GM23338 (cell line): Measurements from ENCODE around the gene MIOS. TPM values are rescaled to one million over a fixed set of nuclear protein-coding genes. Genes with fewer than 3 reads are reported as not detected.

ENCODE experiments used
- ATAC-seq: fragments of 200-7000 bp; cut with Tn5 transposase; 3 replicates; pipeline ENCODE4 v1.9.1; 2020
- DNase-seq: peaks from one replicate; pipeline ENCODE4 v3.0.0-alpha.2; 2015; ENCODE audit warnings: low spot score
- H2AFZ ChIP-seq: fragments of 200-600 bp; sonication (generic); 2 replicates; pipeline ENCODE4 v1.8.0; 2016; ENCODE audit warnings: antibody characterized with exemption, mild to moderate bottlenecking, moderate library complexity
- H3F3A ChIP-seq: fragments of 200-600 bp; sonication (generic); replicated peaks from 2 replicates; pipeline ENCODE4 v1.8.0; 2017; ENCODE audit warnings: antibody characterized with exemption, mixed run types, low read depth
- H3K27ac ChIP-seq: fragments of 200-600 bp; sonication (generic); 2 replicates; pipeline ENCODE4 v1.6.1; 2016; ENCODE audit warnings: low read depth
- H3K27me3 ChIP-seq: fragments of 200-600 bp; sonication (generic); 2 replicates; pipeline ENCODE4 v1.8.0; 2016; ENCODE audit warnings: mild to moderate bottlenecking, mixed run types, moderate library complexity; ENCODE audit not compliant: insufficient read depth
- H3K36me3 ChIP-seq: fragments of 200-600 bp; sonication (generic); 2 replicates; pipeline ENCODE4 v1.8.0; 2016; ENCODE audit warnings: mild to moderate bottlenecking; ENCODE audit not compliant: insufficient read depth
- H3K4me1 ChIP-seq: fragments of 200-600 bp; sonication (generic); 2 replicates; pipeline ENCODE4 v1.8.0; 2016; ENCODE audit warnings: mild to moderate bottlenecking, moderate library complexity; ENCODE audit not compliant: insufficient read depth
- H3K4me2 ChIP-seq: fragments of 200-600 bp; sonication (generic); 2 replicates; pipeline ENCODE4 v1.7.1; 2017; ENCODE audit warnings: mixed run types
- H3K4me3 ChIP-seq: fragments of 200-600 bp; sonication (generic); 2 replicates; pipeline ENCODE4 v1.6.1; 2016; ENCODE audit warnings: mixed run types
- H3K79me2 ChIP-seq: fragments of 200-600 bp; sonication (generic); replicated peaks from 2 replicates; pipeline ENCODE4 v1.8.0; 2017; ENCODE audit warnings: mild to moderate bottlenecking; ENCODE audit not compliant: insufficient read depth
- H3K9me2 ChIP-seq: fragments of 200-600 bp; sonication (generic); 2 replicates; pipeline ENCODE4 v1.8.0; 2017; ENCODE audit not compliant: insufficient read depth
- H4K20me1 ChIP-seq: fragments of 200-600 bp; sonication (generic); replicated peaks from 2 replicates; pipeline ENCODE4 v1.8.0; 2017; ENCODE audit warnings: mild to moderate bottlenecking; ENCODE audit not compliant: insufficient read depth
- H3K27ac Mint-ChIP-seq: 2 replicates; pipeline ENCODE4 v1.8.0; 2020; ENCODE audit warnings: inconsistent platforms, mild to moderate bottlenecking, moderate library complexity, mixed read lengths
- H3K27me3 Mint-ChIP-seq: 3 replicates; pipeline ENCODE4 v1.8.0; 2022; ENCODE audit warnings: low read depth, mild to moderate bottlenecking, moderate library complexity, mixed read lengths, inconsistent platforms; ENCODE audit not compliant: insufficient read depth, poor library complexity
- H3K36me3 Mint-ChIP-seq: 3 replicates; pipeline ENCODE4 v1.8.0; 2021; ENCODE audit warnings: low read depth, mild to moderate bottlenecking, inconsistent platforms, moderate library complexity, mixed read lengths
- H3K4me1 Mint-ChIP-seq: 3 replicates; pipeline ENCODE4 v1.8.0; 2020; ENCODE audit warnings: mild to moderate bottlenecking, inconsistent platforms, mixed read lengths
- H3K4me3 Mint-ChIP-seq: 3 replicates; pipeline ENCODE4 v1.8.0; 2021; ENCODE audit warnings: moderate library complexity, mild to moderate bottlenecking, inconsistent platforms, mixed read lengths
- H3K9me3 Mint-ChIP-seq: 3 replicates; pipeline ENCODE4 v1.8.0; 2020; ENCODE audit warnings: moderate library complexity, mild to moderate bottlenecking, inconsistent platforms, mixed read lengths
- CREB1 ChIP-seq: fragments of 250-450 bp; sonication (Bioruptor Pico); IDR thresholded peaks from 2 replicates; pipeline ENCODE4 v1.5.0; 2020; ENCODE audit warnings: low read depth, mild to moderate bottlenecking, moderate library complexity
- CTCF ChIP-seq, 2 experiments: fragments of 200-600 bp in 1 of 2; sonication (generic) in 1 of 2; conservative IDR thresholded peaks; 2 replicates each; pipeline versions ENCODE4 v1.5.1 to v1.6.1; 2016 to 2017; ENCODE audit warnings: antibody characterized with exemption in 2 of 2, low read depth in 2 of 2, mild to moderate bottlenecking in 2 of 2, moderate library complexity in 1 of 2
- ETS1 ChIP-seq: IDR thresholded peaks from 2 replicates; pipeline ENCODE4 v1.6.1; 2016; ENCODE audit warnings: antibody characterized with exemption
- EZH2 ChIP-seq: fragments of 200-600 bp; sonication (generic); IDR thresholded peaks from one replicate; pipeline ENCODE4 v1.8.0; 2017; ENCODE audit warnings: antibody characterized with exemption, mild to moderate bottlenecking, low read depth; ENCODE audit not compliant: unreplicated experiment
- EZH2phosphoT487 ChIP-seq: fragments of 200-600 bp; sonication (generic); IDR thresholded peaks from one replicate; pipeline ENCODE4 v1.8.1; 2018; ENCODE audit warnings: antibody characterized with exemption; ENCODE audit not compliant: unreplicated experiment
- JUNB ChIP-seq: IDR thresholded peaks from one replicate; pipeline ENCODE4 v1.6.1; 2016; ENCODE audit warnings: antibody characterized with exemption; ENCODE audit not compliant: unreplicated experiment
- NANOG ChIP-seq: IDR thresholded peaks from 2 replicates; pipeline ENCODE4 v1.6.1; 2016; ENCODE audit warnings: antibody characterized with exemption, borderline replicate concordance
- POLR2AphosphoS5 ChIP-seq: IDR thresholded peaks from 2 replicates; pipeline ENCODE4 v1.6.1; 2016; ENCODE audit warnings: antibody characterized with exemption, low read depth
- STAT1 ChIP-seq: IDR thresholded peaks from one replicate; pipeline ENCODE4 v1.6.1; 2016; ENCODE audit warnings: antibody characterized with exemption; ENCODE audit not compliant: unreplicated experiment
- ZNF114 ChIP-seq: fragments of 250-450 bp; sonication (Bioruptor Pico); IDR thresholded peaks from 2 replicates; pipeline ENCODE4 v1.5.0; 2020; ENCODE audit warnings: mild to moderate bottlenecking, moderate library complexity
- ZNF331 ChIP-seq: fragments of 250-450 bp; sonication (Bioruptor Pico); IDR thresholded peaks from 2 replicates; pipeline ENCODE4 v1.5.0; 2020; ENCODE audit warnings: low read depth, mild to moderate bottlenecking, moderate library complexity
- ZNF462 ChIP-seq: fragments of 250-450 bp; sonication (Bioruptor Pico); IDR thresholded peaks from 2 replicates; pipeline ENCODE4 v1.5.0; 2020; ENCODE audit warnings: mild to moderate bottlenecking, moderate library complexity
- polyA plus RNA-seq: library from polyadenylated mRNA; unstranded; fragments of >200 nt; fragmentation: Nextera tagmentation; extraction: Ambion mirVana; gene quantifications from 2 replicates; pipeline ENCODE4 v1.2.1, GENCODE V29; 2016
- total RNA-seq: library from RNA; depleted of rRNA; stranded (reverse); fragments of >200 nt; shearing (Covaris generic); gene quantifications from 2 replicates; pipeline ENCODE4 v1.2.3, GENCODE V29; 2014
- TF ChIP-seq, protein P1 (sequence below): IDR thresholded peaks from one replicate; pipeline ENCODE4 v1.6.1; 2018; ENCODE audit warnings: antibody characterized with exemption; ENCODE audit not compliant: unreplicated experiment

MIOS gene
- total and polyA plus RNA-seq, 2 experiments from 2014 or later, result 13.1 to 85.7 TPM

- TF ChIP-seq POLR2AphosphoS5 (no peak), JUNB (no peak), EZH2phosphoT487 (no peak), EZH2 (no peak), ZNF462 (CRISPR knock-in tag) (no peak), ZNF331 (no peak), ETS1 (no peak), CTCF (conservative IDR thresholded peaks at IDR 0.05; ENCODE audit: low read depth in 2 of 2) (no peak), STAT1 (no peak), NANOG (no peak), ZNF114 (CRISPR knock-in tag) (no peak), CREB1 (no peak)
- TF ChIP-seq, protein P1, sequence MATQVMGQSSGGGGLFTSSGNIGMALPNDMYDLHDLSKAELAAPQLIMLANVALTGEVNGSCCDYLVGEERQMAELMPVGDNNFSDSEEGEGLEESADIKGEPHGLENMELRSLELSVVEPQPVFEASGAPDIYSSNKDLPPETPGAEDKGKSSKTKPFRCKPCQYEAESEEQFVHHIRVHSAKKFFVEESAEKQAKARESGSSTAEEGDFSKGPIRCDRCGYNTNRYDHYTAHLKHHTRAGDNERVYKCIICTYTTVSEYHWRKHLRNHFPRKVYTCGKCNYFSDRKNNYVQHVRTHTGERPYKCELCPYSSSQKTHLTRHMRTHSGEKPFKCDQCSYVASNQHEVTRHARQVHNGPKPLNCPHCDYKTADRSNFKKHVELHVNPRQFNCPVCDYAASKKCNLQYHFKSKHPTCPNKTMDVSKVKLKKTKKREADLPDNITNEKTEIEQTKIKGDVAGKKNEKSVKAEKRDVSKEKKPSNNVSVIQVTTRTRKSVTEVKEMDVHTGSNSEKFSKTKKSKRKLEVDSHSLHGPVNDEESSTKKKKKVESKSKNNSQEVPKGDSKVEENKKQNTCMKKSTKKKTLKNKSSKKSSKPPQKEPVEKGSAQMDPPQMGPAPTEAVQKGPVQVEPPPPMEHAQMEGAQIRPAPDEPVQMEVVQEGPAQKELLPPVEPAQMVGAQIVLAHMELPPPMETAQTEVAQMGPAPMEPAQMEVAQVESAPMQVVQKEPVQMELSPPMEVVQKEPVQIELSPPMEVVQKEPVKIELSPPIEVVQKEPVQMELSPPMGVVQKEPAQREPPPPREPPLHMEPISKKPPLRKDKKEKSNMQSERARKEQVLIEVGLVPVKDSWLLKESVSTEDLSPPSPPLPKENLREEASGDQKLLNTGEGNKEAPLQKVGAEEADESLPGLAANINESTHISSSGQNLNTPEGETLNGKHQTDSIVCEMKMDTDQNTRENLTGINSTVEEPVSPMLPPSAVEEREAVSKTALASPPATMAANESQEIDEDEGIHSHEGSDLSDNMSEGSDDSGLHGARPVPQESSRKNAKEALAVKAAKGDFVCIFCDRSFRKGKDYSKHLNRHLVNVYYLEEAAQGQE, result no peak
- no peak overlapping the region for H3K4me2 ChIP-seq
- H3K4me1 Mint-ChIP-seq, result no peaks in the 10 kb centered on the region
- no peaks in the 10 kb centered on the region for H3K27me3 ChIP-seq
- H3K9me2 ChIP-seq, result no peaks in the 10 kb centered on the region
- no peak overlapping the region for H2AFZ ChIP-seq
- H3K9me3 Mint-ChIP-seq, result no peaks in the 10 kb centered on the region
- no peak for DNase-seq
- no peak for ATAC-seq
- no peaks in the 10 kb centered on the region for H3K4me1 ChIP-seq
- peaks cover 1% of the 10 kb centered on the region for H3K27me3 Mint-ChIP-seq
- H3K36me3 ChIP-seq, result no peaks in the 10 kb centered on the region
- no peak overlapping the region for H3K27ac Mint-ChIP-seq
- H3K79me2 ChIP-seq, result no peaks in the 10 kb centered on the region
- no peaks in the 10 kb centered on the region for H4K20me1 ChIP-seq
- H3K27ac ChIP-seq, result no peak overlapping the region
- H3F3A ChIP-seq, result no peaks in the 10 kb centered on the region
- H3K36me3 Mint-ChIP-seq, result no peaks in the 10 kb centered on the region
- H3K4me3 Mint-ChIP-seq, result no peak overlapping the region
- no peak overlapping the region for H3K4me3 ChIP-seq
These were observed 18.3 kb upstream of the MIOS start for GRCh38 chr7:7548407-7548806.
